Osteoblast (primary cell): ENCODE results near the gene XRCC5. TPM values are rescaled to one million over a fixed set of nuclear protein-coding genes. Genes with fewer than 3 reads are reported as not detected.

Source experiments
- DNase-seq: peaks from one replicate; pipeline ENCODE4 v3.0.0; 2011; ENCODE audit warnings: low spot score, mixed read lengths; ENCODE audit not compliant: insufficient read length; ENCODE audit errors: missing footprints
- H2AFZ ChIP-seq: 2 replicates; pipeline ENCODE4 v1.6.0; 2011; ENCODE audit warnings: mild to moderate bottlenecking, low read length
- H3K27ac ChIP-seq: 2 replicates; pipeline ENCODE4 v1.5.1; 2011; ENCODE audit warnings: mild to moderate bottlenecking, low read depth, low read length, moderate library complexity
- H3K27me3 ChIP-seq: 2 replicates; pipeline ENCODE4 v1.6.0; 2012; ENCODE audit warnings: mild to moderate bottlenecking, control low read depth, inconsistent platforms, low read length, moderate library complexity; ENCODE audit not compliant: insufficient read depth
- H3K36me3 ChIP-seq: 2 replicates; pipeline ENCODE4 v1.5.1; 2011; ENCODE audit warnings: mild to moderate bottlenecking, low read length, control low read depth, moderate library complexity; ENCODE audit not compliant: insufficient read depth
- H3K4me1 ChIP-seq: 2 replicates; pipeline ENCODE4 v1.5.1; 2011; ENCODE audit warnings: mild to moderate bottlenecking, low read length, control low read depth, moderate library complexity; ENCODE audit not compliant: insufficient read depth
- H3K4me2 ChIP-seq: 2 replicates; pipeline ENCODE4 v1.6.0; 2011; ENCODE audit warnings: mild to moderate bottlenecking, low read length; ENCODE audit not compliant: insufficient read depth
- H3K4me3 ChIP-seq: fragments of 200-600 bp; sonication (generic); 3 replicates; pipeline ENCODE4 v1.5.1; 2012; ENCODE audit warnings: mild to moderate bottlenecking, low read length, inconsistent platforms; ENCODE audit not compliant: insufficient read depth
- H3K79me2 ChIP-seq: 2 replicates; pipeline ENCODE4 v1.6.0; 2012; ENCODE audit warnings: mild to moderate bottlenecking, low read length, control low read depth, inconsistent platforms; ENCODE audit not compliant: insufficient read depth
- H3K9me3 ChIP-seq: 2 replicates; pipeline ENCODE4 v1.5.1; 2011; ENCODE audit warnings: low read depth, low read length, control low read depth
- H4K20me1 ChIP-seq: 2 replicates; pipeline ENCODE4 v1.6.0; 2012; ENCODE audit warnings: mild to moderate bottlenecking, low read length, control low read depth; ENCODE audit not compliant: insufficient read depth
- total RNA-seq: library from RNA; depleted of rRNA; stranded (reverse); fragments of >200 nt; gene quantifications from 2 replicates; pipeline ENCODE4 v1.2.3, GENCODE V29; 2012
- TF ChIP-seq, protein P1 (sequence below): IDR thresholded peaks from 2 replicates; pipeline ENCODE4 v1.5.1; 2011; ENCODE audit warnings: mild to moderate bottlenecking, low read depth, low read length, moderate library complexity; ENCODE audit errors: extremely low read depth

Gene XRCC5
- total RNA-seq, 1 donor: 203 TPM

DNA sequence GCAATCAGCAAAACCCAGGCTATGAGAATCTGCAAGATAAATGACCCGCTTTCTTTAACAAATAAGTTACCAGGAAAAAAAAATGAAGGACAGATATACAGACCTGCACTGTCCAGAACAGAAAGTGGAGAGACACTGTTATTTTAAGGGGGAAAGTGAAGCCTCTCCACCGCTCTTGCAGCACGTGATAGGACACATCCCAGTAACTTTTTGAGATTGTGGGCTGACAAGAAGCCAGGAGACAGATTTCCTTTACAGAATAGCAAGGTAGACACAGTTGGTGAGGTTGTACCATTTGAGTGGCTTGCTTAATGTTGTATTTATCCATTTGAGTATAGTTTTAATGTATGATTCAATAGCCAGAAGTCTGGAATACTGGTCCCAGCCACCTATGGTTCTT, 14.4 kb upstream of the XRCC5 start:
- no peaks in the 10 kb centered on the region for H3K9me3 ChIP-seq
- DNase-seq: no peak
- TF ChIP-seq, protein P1, sequence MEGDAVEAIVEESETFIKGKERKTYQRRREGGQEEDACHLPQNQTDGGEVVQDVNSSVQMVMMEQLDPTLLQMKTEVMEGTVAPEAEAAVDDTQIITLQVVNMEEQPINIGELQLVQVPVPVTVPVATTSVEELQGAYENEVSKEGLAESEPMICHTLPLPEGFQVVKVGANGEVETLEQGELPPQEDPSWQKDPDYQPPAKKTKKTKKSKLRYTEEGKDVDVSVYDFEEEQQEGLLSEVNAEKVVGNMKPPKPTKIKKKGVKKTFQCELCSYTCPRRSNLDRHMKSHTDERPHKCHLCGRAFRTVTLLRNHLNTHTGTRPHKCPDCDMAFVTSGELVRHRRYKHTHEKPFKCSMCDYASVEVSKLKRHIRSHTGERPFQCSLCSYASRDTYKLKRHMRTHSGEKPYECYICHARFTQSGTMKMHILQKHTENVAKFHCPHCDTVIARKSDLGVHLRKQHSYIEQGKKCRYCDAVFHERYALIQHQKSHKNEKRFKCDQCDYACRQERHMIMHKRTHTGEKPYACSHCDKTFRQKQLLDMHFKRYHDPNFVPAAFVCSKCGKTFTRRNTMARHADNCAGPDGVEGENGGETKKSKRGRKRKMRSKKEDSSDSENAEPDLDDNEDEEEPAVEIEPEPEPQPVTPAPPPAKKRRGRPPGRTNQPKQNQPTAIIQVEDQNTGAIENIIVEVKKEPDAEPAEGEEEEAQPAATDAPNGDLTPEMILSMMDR: no peak
- H3K4me2 ChIP-seq: no peak overlapping the region
- no peaks in the 10 kb centered on the region for H3K36me3 ChIP-seq
- H4K20me1 ChIP-seq: no peaks in the 10 kb centered on the region
- H3K27ac ChIP-seq: no peak overlapping the region
- peaks cover 3% of the 10 kb centered on the region for H3K27me3 ChIP-seq
- no peaks in the 10 kb centered on the region for H3K79me2 ChIP-seq
- H3K4me3 ChIP-seq: no peak overlapping the region
- H3K4me1 ChIP-seq: peaks cover 8% of the 10 kb centered on the region
- no peak overlapping the region for H2AFZ ChIP-seq

DNA sequence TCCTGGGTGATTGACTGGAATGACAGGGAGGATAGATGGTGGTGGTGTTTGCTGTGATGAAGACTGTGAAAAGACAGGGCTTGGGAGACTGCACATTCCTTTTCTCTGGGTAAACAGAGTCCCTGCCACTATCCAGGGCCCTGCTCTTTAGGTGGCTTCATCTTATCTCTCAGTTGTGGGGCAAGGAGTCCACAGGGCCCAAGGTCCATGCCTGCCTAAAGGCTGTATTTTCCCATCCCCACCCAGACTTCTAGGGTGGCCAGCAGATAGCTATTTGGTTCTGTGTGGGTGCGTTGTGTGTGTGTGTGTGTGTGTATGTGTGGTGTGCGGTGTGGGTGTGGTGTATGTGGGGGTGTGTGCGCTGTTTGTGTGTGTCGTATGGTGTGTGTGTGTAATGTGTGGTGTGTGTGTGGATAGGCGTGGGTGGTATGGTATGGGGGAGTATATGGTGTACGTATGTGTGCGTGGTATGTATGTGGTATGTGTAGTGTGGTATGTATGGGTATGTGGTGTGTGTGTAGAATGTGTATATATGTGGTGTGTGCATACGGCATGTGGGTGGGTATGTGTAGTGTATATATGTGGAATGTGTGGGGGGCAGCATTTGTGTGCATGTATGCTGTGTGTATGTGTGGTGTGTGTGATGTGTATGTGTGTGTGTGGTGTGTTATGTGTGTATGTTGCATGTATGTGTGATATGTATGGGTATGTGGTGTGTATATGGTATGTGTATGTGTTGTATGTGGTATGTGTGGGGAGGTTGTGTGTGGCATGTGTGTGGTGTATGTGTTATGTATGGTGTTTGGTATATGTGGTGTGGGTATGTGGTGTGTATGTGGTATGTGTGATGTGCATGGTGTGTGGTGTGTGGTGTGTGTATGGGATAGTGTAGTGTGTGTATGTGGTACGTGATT, 10.5 kb upstream of the XRCC5 start:
- Histone ChIP-seq H3K4me3 (no peak overlapping the region), H3K9me3 (no peaks in the 10 kb centered on the region), H3K4me2 (no peak overlapping the region), H3K27me3 (peaks cover 3% of the 10 kb centered on the region), H3K36me3 (no peaks in the 10 kb centered on the region), H4K20me1 (no peaks in the 10 kb centered on the region), H3K79me2 (no peaks in the 10 kb centered on the region), H2AFZ (no peak overlapping the region), H3K4me1 (no peaks in the 10 kb centered on the region), H3K27ac (no peak overlapping the region)
- no peak for DNase-seq
- TF ChIP-seq, protein P1: no peak

DNA sequence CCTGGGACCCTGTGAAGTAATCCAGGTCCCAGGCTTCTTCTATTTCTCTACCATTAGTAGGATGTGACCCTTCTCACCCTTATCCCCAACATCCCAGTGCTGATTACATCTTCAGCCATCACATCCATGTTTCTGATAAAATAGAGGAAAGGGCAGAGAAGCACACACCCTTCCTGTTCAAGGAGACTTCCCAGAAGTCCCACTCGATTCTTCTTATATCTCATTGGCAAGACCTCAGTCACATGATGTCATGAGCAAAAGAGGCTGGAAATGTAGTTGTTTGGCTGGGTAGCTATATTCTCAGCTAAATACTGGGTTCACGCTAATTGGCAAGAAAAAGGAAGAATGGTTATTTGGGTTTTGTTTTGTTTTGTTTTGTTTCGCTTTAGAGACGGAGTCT, 8.0 kb upstream of the XRCC5 start:
- Histone ChIP-seq H4K20me1 (no peaks in the 10 kb centered on the region), H3K4me3 (no peak overlapping the region), H3K4me2 (no peak overlapping the region), H3K36me3 (no peaks in the 10 kb centered on the region), H3K79me2 (no peaks in the 10 kb centered on the region), H2AFZ (no peak overlapping the region), H3K27ac (no peak overlapping the region), H3K27me3 (peaks cover under 1% of the 10 kb centered on the region), H3K9me3 (no peaks in the 10 kb centered on the region), H3K4me1 (no peaks in the 10 kb centered on the region)
- DNase-seq: no peak
- TF ChIP-seq, protein P1: no peak

DNA sequence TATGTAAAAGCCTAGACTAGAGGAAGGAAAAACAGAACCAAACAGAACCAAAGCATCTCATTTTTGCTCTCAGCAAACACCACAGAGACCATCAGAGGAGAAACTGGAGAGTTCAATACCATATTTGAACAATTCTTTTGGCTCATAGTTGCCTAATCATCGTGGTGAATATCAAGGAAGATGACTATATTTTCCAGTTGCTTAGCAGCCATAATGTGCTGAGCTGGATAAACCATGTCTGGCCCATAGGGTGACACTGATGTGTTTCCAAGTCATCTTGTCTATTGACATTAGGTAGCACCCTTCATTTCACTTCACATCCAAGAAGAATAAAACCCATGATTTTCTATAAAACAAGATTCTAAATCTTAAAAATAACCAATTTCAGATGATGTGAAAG, 5.9 kb upstream of the XRCC5 start:
- Histone ChIP-seq H3K4me2 (no peak overlapping the region), H2AFZ (no peak overlapping the region), H3K4me1 (no peaks in the 10 kb centered on the region), H3K9me3 (no peaks in the 10 kb centered on the region), H3K27me3 (no peaks in the 10 kb centered on the region), H3K4me3 (no peak overlapping the region), H3K36me3 (no peaks in the 10 kb centered on the region), H3K27ac (no peak overlapping the region), H3K79me2 (no peaks in the 10 kb centered on the region), H4K20me1 (no peaks in the 10 kb centered on the region)
- TF ChIP-seq, protein P1: no peak
- no peak for DNase-seq
